GM12875 (cell line): Measurements from ENCODE around the gene USP38.
A peak's percentile ranks its signal among the peaks of the same experiment; 100 is the strongest.

ENCODE experiments used
- H3K4me3 ChIP-seq: one replicate; pipeline ENCODE4 v1.5.1; 2011; ENCODE audit warnings: low read depth, low read length, control low read depth
- CTCF ChIP-seq: IDR thresholded peaks from 2 replicates; pipeline ENCODE4 v1.5.1; 2011; ENCODE audit warnings: low read depth, mild to moderate bottlenecking, control low read depth, inconsistent platforms, low read length, moderate library complexity, borderline replicate concordance; ENCODE audit not compliant: insufficient read depth

USP38 gene

GRCh38 chr4:143248827-143249226 lies 64.1 kb downstream of the USP38 start:
- TF ChIP-seq CTCF, result no peak
- no peak overlapping the region for H3K4me3 ChIP-seq

DNA sequence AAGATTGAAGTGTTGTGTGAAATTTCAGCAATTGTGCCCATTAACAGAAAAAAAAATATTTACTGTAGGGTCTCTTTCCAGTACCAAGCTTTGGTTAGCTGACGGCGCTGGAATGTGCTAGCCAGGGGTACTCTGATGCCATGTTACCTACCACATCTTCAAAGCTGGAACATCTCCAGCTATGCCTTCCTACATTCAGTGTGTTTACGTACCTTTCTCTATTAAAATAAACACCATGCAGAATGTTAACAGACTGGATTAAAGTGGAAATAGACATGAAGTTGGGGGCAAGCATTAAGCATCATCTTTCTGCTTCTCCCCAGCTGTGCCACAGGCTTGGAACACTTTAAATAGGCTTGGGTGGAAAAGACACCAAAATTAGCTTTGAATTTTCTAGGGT lies 65.9 kb downstream of the USP38 start:
- TF ChIP-seq CTCF, result no peak

GRCh38 chr4:143251348-143251747 lies 66.6 kb downstream of the USP38 start:
- H3K4me3 ChIP-seq, result no peak overlapping the region
- no peak for TF ChIP-seq CTCF

More for the DNA sequence above, 65.9 kb downstream of the USP38 start:
- no peak overlapping the region for H3K4me3 ChIP-seq

DNA sequence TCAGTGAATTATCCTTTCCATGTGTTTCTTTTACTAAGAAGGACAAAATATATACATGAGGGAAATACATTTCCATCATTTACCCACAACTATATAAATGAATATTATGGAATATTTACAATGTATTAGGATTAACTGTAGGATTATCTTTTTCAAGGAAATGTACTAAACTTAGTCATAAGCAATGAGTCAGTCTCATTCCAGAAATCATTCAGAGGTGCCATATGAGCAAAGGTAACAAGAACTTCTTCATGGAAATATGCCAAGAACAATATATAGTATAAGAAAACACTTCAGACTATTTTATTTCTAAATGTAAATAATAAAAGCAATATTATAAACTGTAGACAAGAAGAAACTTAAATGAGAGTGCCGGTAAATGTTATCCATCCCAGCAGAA lies 67.1 kb downstream of the USP38 start:
- TF ChIP-seq CTCF, result no peak
- no peak overlapping the region for H3K4me3 ChIP-seq

GRCh38 chr4:143252478-143252877 lies 67.8 kb downstream of the USP38 start:
- H3K4me3 ChIP-seq, result no peak overlapping the region
- TF ChIP-seq CTCF, result no peak

DNA sequence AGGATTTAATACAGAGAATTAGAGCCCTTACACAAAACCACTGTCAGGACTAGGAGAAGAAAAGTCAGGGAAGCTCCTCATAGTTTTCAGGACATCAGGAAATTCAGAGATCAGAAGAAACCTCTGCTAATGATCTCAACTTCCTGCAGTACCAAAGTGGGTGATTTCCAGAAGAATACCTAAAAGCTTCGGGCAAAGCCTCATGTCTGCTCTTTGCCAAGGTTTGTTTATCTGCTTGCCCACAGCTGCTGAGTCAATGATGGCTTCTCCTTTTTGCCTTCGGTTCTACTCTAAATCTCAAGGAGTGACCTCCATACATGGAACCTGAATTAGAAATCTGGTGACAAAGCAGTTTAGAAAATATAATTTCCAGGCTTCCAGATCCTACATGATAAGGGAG lies 68.4 kb downstream of the USP38 start:
- no peak for TF ChIP-seq CTCF

GRCh38 chr4:143254491-143255226 lies 69.9 kb downstream of the USP38 start:
- TF ChIP-seq CTCF, result 0 out of 2 replicates have a peak, but pooled peaks have one; percentile 10
- no peak overlapping the region for H3K4me3 ChIP-seq

More for the DNA sequence above, 68.4 kb downstream of the USP38 start:
- H3K4me3 ChIP-seq, result no peak overlapping the region
